Neural progenitor cell (in vitro differentiated cells): ENCODE data around the gene TSPAN3.

Experiments
- CTCF ChIP-seq: fragments of 200-600 bp; sonication (generic); IDR thresholded peaks from 2 replicates; pipeline ENCODE4 v1.5.1; 2017; ENCODE audit warnings: antibody characterized with exemption, mild to moderate bottlenecking
- EZH2 ChIP-seq: fragments of 200-600 bp; sonication (generic); IDR thresholded peaks from 2 replicates; pipeline ENCODE4 v1.6.1; 2017; ENCODE audit warnings: antibody characterized with exemption, mild to moderate bottlenecking, moderate library complexity
- EZH2phosphoT487 ChIP-seq: fragments of 200-600 bp; sonication (generic); IDR thresholded peaks from 2 replicates; pipeline ENCODE4 v1.6.1; 2017; ENCODE audit warnings: antibody characterized with exemption

GRCh38 chr15:77018796-77019505, 52.0 kb downstream of the TSPAN3 start:
- no peak for TF ChIP-seq CTCF
- TF ChIP-seq EZH2, result no peak
- no peak for TF ChIP-seq EZH2phosphoT487
